Measurements from ENCODE around the gene LHX6. TPM values are rescaled to one million over a fixed set of nuclear protein-coding genes. Genes with fewer than 3 reads are reported as not detected.

LHX6 gene
- total and polyA plus RNA-seq, 9 of the 15 experiments (the other 6 are each of a cell fraction or from before 2014, with no cell fraction given) = 2.8 to 16.3 (median 7.9) TPM

- TF ChIP-seq AFF4 (CRISPR knock-in tag; IDR thresholded peaks at IDR 0.05) = no peak
- no peak for TF ChIP-seq MAFK (IDR thresholded peaks at IDR 0.05; ENCODE audit: low read length)
- no peak for TF ChIP-seq ZNF184 (CRISPR knock-in tag; IDR thresholded peaks at IDR 0.05)
- no peak for TF ChIP-seq SOX6 (IDR thresholded peaks at IDR 0.05)
- TF ChIP-seq ZNF780A (CRISPR knock-in tag; IDR thresholded peaks at IDR 0.05) = no peak
- TF ChIP-seq PRPF4 (IDR thresholded peaks at IDR 0.05; ENCODE audit: insufficient read depth, low read depth, low read length, poor library complexity, severe bottlenecking) = no peak
- no peak for TF ChIP-seq SMAD3 (CRISPR knock-in tag; conservative IDR thresholded peaks at IDR 0.05)
- no peak for TF ChIP-seq ZNF143 (CRISPR knock-in tag; IDR thresholded peaks at IDR 0.05)
- no peak for TF ChIP-seq BRF1 (IDR thresholded peaks at IDR 0.05; ENCODE audit: borderline replicate concordance, extremely low read depth, insufficient read length)
- TF ChIP-seq CREM (IDR thresholded peaks at IDR 0.05; ENCODE audit: low read depth) = no peak
Observed at GRCh38 chr9:122179690-122180074, 49.1 kb downstream of the LHX6 start (continued).

Data from K562 (cell line).